ENCODE data around the gene ALPP. TPM values are rescaled to one million over a fixed set of nuclear protein-coding genes. Genes with fewer than 3 reads are reported as not detected.
"Not testable (repeated sequence)": the region's sequence is repeated elsewhere in the genome, so short reads cannot be mapped to it uniquely, and the experiment has no call there.

Gene ALPP
- total RNA-seq, 1 donor from 2014 or later, result not detected

DNA sequence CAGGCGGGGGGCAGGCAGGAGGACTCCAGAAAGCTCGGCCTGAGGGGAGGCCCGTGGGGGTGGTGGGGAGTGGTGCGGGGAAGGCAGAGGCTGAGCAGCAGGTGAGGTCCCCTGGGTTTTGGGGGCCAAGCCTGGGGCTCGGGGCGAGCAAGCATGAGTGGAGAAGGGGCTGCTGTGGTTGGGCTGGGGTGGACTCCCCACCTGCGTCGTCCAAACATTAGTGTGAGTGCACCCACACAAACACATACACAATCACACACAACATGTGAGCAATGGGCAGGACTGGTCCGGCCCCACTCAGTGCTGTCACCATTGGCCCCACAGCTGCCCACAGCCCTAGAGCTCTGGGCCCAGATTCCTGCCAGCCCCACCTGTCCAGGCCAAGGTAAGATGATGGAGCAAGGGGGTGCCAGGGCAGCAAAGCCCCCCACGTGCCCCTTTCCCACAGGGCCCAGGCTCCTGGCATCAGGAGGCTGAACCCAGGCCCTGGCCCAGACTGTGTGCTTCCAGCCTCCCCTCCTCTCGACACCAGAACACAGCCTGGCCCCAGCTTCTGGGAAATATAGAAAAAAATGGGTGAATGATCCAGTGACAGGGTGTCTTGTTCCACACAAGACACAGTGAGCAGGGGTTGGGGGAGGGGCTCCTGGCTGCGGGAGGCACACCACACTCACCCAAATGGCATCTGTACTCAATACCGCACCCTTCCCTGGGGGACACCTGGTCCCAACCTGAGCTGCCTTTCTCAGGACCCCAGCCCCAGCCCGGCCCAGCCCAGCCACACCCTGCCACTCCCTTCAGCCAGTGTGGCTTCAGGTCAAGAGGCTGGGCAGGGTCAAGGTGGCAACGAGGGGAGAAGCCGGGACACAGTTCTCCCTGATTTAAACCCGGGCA, 463 bp upstream of the ALPP start:
- no peaks in the 10 kb centered on the region for H3K36me3 Mint-ChIP-seq (ENCODE audit: low read depth, unreplicated experiment)
- no peak overlapping the region for H3K27ac Mint-ChIP-seq (ENCODE audit: unreplicated experiment)
- peaks cover 7% of the 10 kb centered on the region for H3K4me1 Mint-ChIP-seq (ENCODE audit: unreplicated experiment)
- peaks cover 6% of the 10 kb centered on the region for H3K27me3 Mint-ChIP-seq (ENCODE audit: unreplicated experiment)
- no peaks in the 10 kb centered on the region for H3K9me3 Mint-ChIP-seq (ENCODE audit: unreplicated experiment)
- TF ChIP-seq, protein P1, sequence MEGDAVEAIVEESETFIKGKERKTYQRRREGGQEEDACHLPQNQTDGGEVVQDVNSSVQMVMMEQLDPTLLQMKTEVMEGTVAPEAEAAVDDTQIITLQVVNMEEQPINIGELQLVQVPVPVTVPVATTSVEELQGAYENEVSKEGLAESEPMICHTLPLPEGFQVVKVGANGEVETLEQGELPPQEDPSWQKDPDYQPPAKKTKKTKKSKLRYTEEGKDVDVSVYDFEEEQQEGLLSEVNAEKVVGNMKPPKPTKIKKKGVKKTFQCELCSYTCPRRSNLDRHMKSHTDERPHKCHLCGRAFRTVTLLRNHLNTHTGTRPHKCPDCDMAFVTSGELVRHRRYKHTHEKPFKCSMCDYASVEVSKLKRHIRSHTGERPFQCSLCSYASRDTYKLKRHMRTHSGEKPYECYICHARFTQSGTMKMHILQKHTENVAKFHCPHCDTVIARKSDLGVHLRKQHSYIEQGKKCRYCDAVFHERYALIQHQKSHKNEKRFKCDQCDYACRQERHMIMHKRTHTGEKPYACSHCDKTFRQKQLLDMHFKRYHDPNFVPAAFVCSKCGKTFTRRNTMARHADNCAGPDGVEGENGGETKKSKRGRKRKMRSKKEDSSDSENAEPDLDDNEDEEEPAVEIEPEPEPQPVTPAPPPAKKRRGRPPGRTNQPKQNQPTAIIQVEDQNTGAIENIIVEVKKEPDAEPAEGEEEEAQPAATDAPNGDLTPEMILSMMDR (IDR thresholded peaks at IDR 0.05; ENCODE audit: unreplicated experiment), result no peak
- DNase-seq (ENCODE audit: low spot score), result no peak
- H3K4me3 Mint-ChIP-seq (ENCODE audit: unreplicated experiment), result no peak overlapping the region

DNA sequence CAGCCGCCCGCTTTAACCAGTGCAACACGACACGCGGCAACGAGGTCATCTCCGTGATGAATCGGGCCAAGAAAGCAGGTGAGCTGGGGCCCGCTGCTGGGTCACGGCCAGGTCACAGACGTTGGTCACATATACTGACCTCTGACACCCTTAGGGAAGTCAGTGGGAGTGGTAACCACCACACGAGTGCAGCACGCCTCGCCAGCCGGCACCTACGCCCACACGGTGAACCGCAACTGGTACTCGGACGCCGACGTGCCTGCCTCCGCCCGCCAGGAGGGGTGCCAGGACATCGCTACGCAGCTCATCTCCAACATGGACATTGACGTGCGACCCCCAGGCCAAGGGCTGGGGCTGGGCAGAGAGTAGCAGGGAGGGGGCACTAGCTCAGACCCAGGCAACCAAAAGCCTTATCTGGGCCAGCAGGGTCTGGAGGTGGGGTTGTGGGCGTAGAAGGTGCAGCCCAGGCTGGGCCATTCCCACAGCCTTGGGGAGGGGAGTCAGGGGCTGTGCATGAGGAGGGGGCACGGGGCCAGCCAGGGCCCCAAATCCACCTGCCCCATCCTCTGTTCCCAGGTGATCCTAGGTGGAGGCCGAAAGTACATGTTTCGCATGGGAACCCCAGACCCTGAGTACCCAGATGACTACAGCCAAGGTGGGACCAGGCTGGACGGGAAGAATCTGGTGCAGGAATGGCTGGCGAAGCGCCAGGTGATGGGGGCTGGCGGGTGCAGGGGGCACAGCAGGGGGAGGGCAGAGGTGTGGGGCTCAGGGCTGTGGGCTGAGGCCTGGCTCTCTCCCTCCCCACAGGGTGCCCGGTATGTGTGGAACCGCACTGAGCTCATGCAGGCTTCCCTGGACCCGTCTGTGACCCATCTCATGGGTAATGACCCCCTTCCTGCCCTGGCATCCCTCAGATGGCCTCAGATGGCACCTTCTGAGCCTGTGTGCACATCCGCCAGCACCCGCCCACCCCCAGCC, 1.3 kb downstream of the ALPP start:
- not testable (repeated sequence) for H3K27me3 Mint-ChIP-seq (ENCODE audit: unreplicated experiment); H3K36me3 Mint-ChIP-seq (ENCODE audit: low read depth, unreplicated experiment); DNase-seq (ENCODE audit: low spot score); H3K9me3 Mint-ChIP-seq (ENCODE audit: unreplicated experiment); H3K4me1 Mint-ChIP-seq (ENCODE audit: unreplicated experiment); H3K4me3 Mint-ChIP-seq (ENCODE audit: unreplicated experiment); H3K27ac Mint-ChIP-seq (ENCODE audit: unreplicated experiment)

DNA sequence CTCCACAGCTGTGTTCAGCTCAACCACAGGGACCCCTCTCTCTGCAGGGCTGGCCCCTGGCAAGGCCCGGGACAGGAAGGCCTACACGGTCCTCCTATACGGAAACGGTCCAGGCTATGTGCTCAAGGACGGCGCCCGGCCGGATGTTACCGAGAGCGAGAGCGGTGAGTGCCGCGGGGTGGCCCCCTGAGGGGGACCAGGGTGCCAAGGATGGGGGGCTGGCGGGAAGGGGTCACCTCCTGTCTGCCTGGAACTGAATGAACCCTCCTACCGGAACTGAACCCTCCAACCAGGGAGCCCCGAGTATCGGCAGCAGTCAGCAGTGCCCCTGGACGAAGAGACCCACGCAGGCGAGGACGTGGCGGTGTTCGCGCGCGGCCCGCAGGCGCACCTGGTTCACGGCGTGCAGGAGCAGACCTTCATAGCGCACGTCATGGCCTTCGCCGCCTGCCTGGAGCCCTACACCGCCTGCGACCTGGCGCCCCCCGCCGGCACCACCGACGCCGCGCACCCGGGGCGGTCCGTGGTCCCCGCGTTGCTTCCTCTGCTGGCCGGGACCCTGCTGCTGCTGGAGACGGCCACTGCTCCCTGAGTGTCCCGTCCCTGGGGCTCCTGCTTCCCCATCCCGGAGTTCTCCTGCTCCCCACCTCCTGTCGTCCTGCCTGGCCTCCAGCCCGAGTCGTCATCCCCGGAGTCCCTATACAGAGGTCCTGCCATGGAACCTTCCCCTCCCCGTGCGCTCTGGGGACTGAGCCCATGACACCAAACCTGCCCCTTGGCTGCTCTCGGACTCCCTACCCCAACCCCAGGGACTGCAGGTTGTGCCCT, 2.9 kb downstream of the ALPP start:
- peaks cover 18% of the 10 kb centered on the region for H3K27me3 Mint-ChIP-seq (ENCODE audit: unreplicated experiment)
- H3K4me3 Mint-ChIP-seq (ENCODE audit: unreplicated experiment); H3K36me3 Mint-ChIP-seq (ENCODE audit: low read depth, unreplicated experiment); H3K9me3 Mint-ChIP-seq (ENCODE audit: unreplicated experiment); H3K27ac Mint-ChIP-seq (ENCODE audit: unreplicated experiment); DNase-seq (ENCODE audit: low spot score): not testable (repeated sequence)
- H3K4me1 Mint-ChIP-seq (ENCODE audit: unreplicated experiment), result peaks cover 19% of the 10 kb centered on the region

DNA sequence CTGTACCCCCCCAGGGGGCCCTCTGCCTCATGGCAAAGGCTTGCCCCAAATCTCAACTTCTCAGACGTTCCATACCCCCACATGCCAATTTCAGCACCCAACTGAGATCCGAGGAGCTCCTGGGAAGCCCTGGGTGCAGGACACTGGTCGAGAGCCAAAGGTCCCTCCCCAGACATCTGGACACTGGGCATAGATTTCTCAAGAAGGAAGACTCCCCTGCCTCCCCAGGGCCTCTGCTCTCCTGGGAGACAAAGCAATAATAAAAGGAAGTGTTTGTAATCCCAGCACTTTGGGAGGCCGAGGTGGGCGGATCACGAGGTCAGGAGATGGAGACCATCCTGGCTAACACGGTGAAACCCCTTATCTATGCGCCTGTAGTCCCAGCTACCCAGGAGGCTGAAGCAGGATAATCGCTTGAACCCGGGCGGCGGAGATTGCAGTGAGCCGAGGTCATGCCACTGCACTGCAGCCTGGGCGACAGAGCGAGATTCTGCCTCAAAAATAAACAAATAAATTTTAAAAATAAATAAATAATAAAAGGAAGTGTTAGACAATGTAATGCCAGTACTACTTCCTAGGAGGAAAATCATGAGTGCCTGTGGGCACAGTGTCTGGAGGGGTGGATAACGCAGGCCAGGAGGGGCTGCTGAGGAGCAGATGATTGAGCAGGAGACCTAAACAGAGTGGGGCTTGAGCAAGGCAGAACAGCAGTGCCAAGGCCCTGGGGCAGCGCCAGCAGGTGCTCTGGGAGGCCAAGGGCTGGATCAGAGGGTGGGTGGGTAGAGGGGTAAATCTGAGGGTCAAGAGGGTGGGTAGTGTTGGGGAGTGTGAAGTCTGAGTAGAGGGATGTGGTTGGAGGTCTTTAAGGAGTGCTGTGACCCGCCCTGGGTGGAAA, 4.0 kb downstream of the ALPP start:
- no peak overlapping the region for H3K27ac Mint-ChIP-seq (ENCODE audit: unreplicated experiment)
- no peaks in the 10 kb centered on the region for H3K9me3 Mint-ChIP-seq (ENCODE audit: unreplicated experiment)
- no peak overlapping the region for H3K4me3 Mint-ChIP-seq (ENCODE audit: unreplicated experiment)
- TF ChIP-seq, protein P1 (IDR thresholded peaks at IDR 0.05; ENCODE audit: unreplicated experiment), result no peak
- peaks cover 7% of the 10 kb centered on the region for H3K36me3 Mint-ChIP-seq (ENCODE audit: low read depth, unreplicated experiment)
- peaks cover 17% of the 10 kb centered on the region for H3K27me3 Mint-ChIP-seq (ENCODE audit: unreplicated experiment)
- DNase-seq (ENCODE audit: low spot score), result no peak
- H3K4me1 Mint-ChIP-seq (ENCODE audit: unreplicated experiment), result peaks cover 19% of the 10 kb centered on the region

DNA sequence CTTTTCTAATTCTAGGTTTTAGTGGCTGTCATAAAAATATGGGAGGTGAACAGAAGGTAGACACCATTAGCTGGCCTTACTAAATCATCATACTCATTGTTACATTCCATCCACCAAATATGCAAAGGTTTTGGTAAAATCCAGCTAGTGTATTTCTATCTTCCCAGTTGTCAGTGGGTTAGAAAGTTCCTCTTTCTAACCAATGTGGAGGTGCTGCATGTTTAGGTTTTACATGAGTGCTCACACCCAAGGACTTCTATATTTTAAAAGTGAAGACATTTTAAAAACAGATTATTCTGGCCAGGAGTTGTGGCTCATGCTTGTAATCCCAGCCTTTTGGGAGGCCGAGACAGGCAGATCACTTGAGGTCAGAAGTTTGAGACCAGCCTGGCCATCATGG, 5.9 kb downstream of the ALPP start:
- H3K27me3 Mint-ChIP-seq (ENCODE audit: unreplicated experiment), result peaks cover 25% of the 10 kb centered on the region
- peaks cover 22% of the 10 kb centered on the region for H3K4me1 Mint-ChIP-seq (ENCODE audit: unreplicated experiment)
- TF ChIP-seq, protein P1 (IDR thresholded peaks at IDR 0.05; ENCODE audit: unreplicated experiment), result no peak
- H3K36me3 Mint-ChIP-seq (ENCODE audit: low read depth, unreplicated experiment), result peaks cover 11% of the 10 kb centered on the region
- no peak overlapping the region for H3K4me3 Mint-ChIP-seq (ENCODE audit: unreplicated experiment)
- H3K27ac Mint-ChIP-seq (ENCODE audit: unreplicated experiment), result no peak overlapping the region
- no peak for DNase-seq (ENCODE audit: low spot score)
- H3K9me3 Mint-ChIP-seq (ENCODE audit: unreplicated experiment), result no peaks in the 10 kb centered on the region

DNA sequence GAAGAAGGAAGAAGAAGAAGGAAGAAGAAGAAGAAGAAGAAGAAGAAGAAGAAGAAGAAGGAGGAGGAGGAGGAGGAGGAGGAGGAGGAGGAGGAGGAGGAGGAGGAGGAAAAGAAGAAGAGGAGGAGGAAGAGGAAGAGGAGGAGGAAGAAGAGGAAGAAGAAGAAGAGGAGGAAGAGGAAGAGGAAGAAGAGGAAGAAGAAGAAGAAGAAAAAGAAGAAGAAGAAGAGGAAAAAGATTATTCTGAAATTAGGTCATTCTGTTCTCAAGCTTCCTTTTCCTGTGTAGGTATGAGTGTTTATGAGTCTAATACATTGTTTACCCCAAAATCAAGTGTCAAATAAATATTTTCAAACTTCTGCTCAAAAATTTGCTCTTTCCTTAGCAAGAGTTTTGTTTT, 6.5 kb downstream of the ALPP start:
- H3K9me3 Mint-ChIP-seq (ENCODE audit: unreplicated experiment); DNase-seq (ENCODE audit: low spot score); H3K4me3 Mint-ChIP-seq (ENCODE audit: unreplicated experiment); H3K27ac Mint-ChIP-seq (ENCODE audit: unreplicated experiment): not testable (repeated sequence)
- Mint-ChIP-seq H3K36me3 (ENCODE audit: low read depth, unreplicated experiment) (peaks cover 14% of the 10 kb centered on the region), H3K27me3 (ENCODE audit: unreplicated experiment) (peaks cover 27% of the 10 kb centered on the region), H3K4me1 (ENCODE audit: unreplicated experiment) (peaks cover 22% of the 10 kb centered on the region)
